Calu3 (cell line): Measurements from ENCODE around the gene GPATCH1. TPM values are rescaled to one million over a fixed set of nuclear protein-coding genes. Genes with fewer than 3 reads are reported as not detected.

Source experiments
- BruUV-seq: library from RNA; stranded (reverse); fragments of 400-500 nt; replicated peaks from 2 replicates; lab custom pipeline; 2021; lab: Mats Ljungman, UMichigan
- CTCF ChIA-PET: fragments of 300-600 bp; sonication (Branson Sonifier 250); formaldehyde crosslinking; loops from one replicate; lab custom pipeline; 2022; ENCODE audit warnings: antibody characterized with exemption; lab: Charles Lee
- DNase-seq: peaks from one replicate; pipeline ENCODE4 v3.0.0; 2022
- H3K27ac Mint-ChIP-seq: one replicate; pipeline ENCODE4 v1.8.0; 2022; ENCODE audit warnings: mixed read lengths; ENCODE audit not compliant: unreplicated experiment
- H3K27me3 Mint-ChIP-seq: one replicate; pipeline ENCODE4 v1.8.0; 2022; ENCODE audit warnings: mixed read lengths; ENCODE audit not compliant: unreplicated experiment
- H3K36me3 Mint-ChIP-seq: one replicate; pipeline ENCODE4 v1.8.0; 2022; ENCODE audit warnings: mild to moderate bottlenecking, moderate library complexity, mixed read lengths; ENCODE audit not compliant: insufficient read depth, unreplicated experiment
- H3K4me1 Mint-ChIP-seq: one replicate; pipeline ENCODE4 v1.8.0; 2022; ENCODE audit warnings: mild to moderate bottlenecking, low read depth, mixed read lengths; ENCODE audit not compliant: unreplicated experiment
- H3K4me3 Mint-ChIP-seq: one replicate; pipeline ENCODE4 v1.8.0; 2022; ENCODE audit warnings: mild to moderate bottlenecking, low read depth, moderate library complexity, mixed read lengths; ENCODE audit not compliant: unreplicated experiment
- H3K9me3 Mint-ChIP-seq: one replicate; pipeline ENCODE4 v1.8.0; 2022; ENCODE audit warnings: low read depth, mixed read lengths; ENCODE audit not compliant: unreplicated experiment
- CTCF ChIP-seq: fragments of 200-600 bp; IDR thresholded peaks from one replicate; pipeline ENCODE4 v1.8.0; 2022; ENCODE audit warnings: antibody characterized with exemption; ENCODE audit not compliant: unreplicated experiment
- intact Hi-C: fragments of 100-400 bp; cut with micrococcal nuclease; formaldehyde crosslinking; loops from one replicate; pipeline ENCODE4 v1.10.0; 2022; ENCODE audit not compliant: unreplicated experiment
- total RNA-seq: library from RNA; stranded (reverse); gene quantifications from 2 replicates; pipeline ENCODE4 v1.2.3, GENCODE V29; 2022

GPATCH1 gene
- total RNA-seq, 1 experiment from 2014 or later: 16.3 TPM

DNA sequence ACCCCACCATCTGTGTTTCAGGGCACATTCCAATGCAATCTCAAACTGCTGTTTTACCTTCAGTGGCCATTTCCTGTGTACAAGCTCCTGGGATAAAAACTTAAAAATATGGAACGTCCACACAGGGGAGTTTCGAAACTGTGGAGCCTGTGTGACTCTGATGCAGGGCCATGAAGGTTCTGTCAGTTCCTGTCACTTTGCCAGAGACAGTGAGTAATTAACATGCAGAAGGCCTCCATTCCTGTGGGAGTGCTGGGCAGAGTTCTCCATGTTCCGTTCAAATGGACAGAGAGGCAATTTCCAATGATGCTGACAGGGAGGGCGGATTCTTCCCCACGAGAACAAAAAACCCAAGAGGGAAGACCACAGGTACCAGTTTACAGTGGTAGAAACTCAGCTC, 75.4 kb downstream of the GPATCH1 start:
- peaks cover 14% of the 10 kb centered on the region for H3K27me3 Mint-ChIP-seq
- TF ChIP-seq CTCF: no peak
- intact Hi-C loops: no loop called here
- H3K4me1 Mint-ChIP-seq: no peaks in the 10 kb centered on the region
- no peak overlapping the region for H3K27ac Mint-ChIP-seq
- BruUV-seq: no TSS peak
- no peak overlapping the region for H3K4me3 Mint-ChIP-seq
- no peak for DNase-seq
- no peaks in the 10 kb centered on the region for H3K9me3 Mint-ChIP-seq
- CTCF ChIA-PET: no interaction called here
- H3K36me3 Mint-ChIP-seq: no peaks in the 10 kb centered on the region

DNA sequence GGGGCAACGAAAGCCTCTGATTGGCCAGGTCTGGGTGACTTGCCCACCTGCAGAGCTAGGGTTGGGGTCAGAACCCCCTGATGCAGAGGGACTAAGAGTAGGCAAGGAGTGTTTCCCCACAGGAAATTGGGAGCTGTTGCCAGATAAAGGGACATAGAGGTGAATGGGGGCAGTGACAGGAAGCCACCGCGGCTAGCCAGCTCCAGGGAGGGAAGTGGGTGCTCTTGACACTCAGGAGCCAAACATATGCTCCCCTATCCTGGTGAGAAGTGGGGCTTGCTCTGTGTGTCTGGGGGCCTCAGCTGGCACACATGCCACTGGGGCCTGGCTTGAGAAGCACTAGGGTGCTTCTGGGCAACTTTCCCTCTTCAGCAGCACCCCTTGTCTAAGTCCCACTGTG, 76.9 kb downstream of the GPATCH1 start:
- no peaks in the 10 kb centered on the region for H3K36me3 Mint-ChIP-seq
- peaks cover 21% of the 10 kb centered on the region for H3K27me3 Mint-ChIP-seq
- TF ChIP-seq CTCF: no peak
- intact Hi-C loops: no loop called here
- no peak overlapping the region for H3K27ac Mint-ChIP-seq
- CTCF ChIA-PET: no interaction called here
- no peaks in the 10 kb centered on the region for H3K9me3 Mint-ChIP-seq
- no peak for DNase-seq
- no TSS peak for BruUV-seq
- H3K4me1 Mint-ChIP-seq: no peaks in the 10 kb centered on the region
- no peak overlapping the region for H3K4me3 Mint-ChIP-seq

DNA sequence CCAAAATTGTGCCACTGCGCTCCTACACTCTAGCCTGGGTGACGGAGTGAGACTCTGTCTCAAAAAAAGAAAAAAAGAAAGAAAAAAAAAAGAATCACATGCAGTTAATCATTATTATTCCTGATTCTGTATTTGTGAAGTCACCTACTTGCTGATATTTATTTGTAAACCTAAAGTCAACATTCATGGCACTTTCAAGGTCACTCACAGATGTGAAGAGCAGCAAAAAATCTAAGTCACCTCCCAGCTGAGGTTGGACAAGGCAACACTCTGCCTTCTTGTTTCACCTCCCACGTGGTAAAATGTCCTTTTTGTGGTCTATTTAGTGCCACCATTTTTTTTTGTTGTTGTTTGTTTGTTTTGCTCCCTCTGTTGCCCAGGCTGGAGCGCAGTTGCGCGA, 77.4 kb downstream of the GPATCH1 start:
- intact Hi-C loops: no loop called here
- no peak overlapping the region for H3K4me3 Mint-ChIP-seq
- CTCF ChIA-PET: interaction anchor here (2.1 kb wide), 1 partner anchor 18 kb away, joined by 7 read pairs; no protein-coding TSS in a partner anchor
- no peaks in the 10 kb centered on the region for H3K36me3 Mint-ChIP-seq
- H3K4me1 Mint-ChIP-seq: no peaks in the 10 kb centered on the region
- peaks cover 21% of the 10 kb centered on the region for H3K27me3 Mint-ChIP-seq
- BruUV-seq: no TSS peak
- DNase-seq: no peak
- H3K27ac Mint-ChIP-seq: no peak overlapping the region
- no peaks in the 10 kb centered on the region for H3K9me3 Mint-ChIP-seq
- TF ChIP-seq CTCF: no peak

GRCh38 chr19:33159149-33159548, 78.2 kb downstream of the GPATCH1 start:
- no TSS peak for BruUV-seq
- H3K4me3 Mint-ChIP-seq: no peak overlapping the region
- H3K36me3 Mint-ChIP-seq: no peaks in the 10 kb centered on the region
- H3K4me1 Mint-ChIP-seq: no peaks in the 10 kb centered on the region
- TF ChIP-seq CTCF: no peak
- no peak overlapping the region for H3K27ac Mint-ChIP-seq
- CTCF ChIA-PET: interaction anchor here (2.1 kb wide), 1 partner anchor 17 kb away, joined by 7 read pairs; no protein-coding TSS in a partner anchor
- intact Hi-C loops: no loop called here
- no peaks in the 10 kb centered on the region for H3K9me3 Mint-ChIP-seq
- DNase-seq: no peak
- H3K27me3 Mint-ChIP-seq: peaks cover 20% of the 10 kb centered on the region
